ENCODE measurements around the gene CYFIP2. TPM values are rescaled to one million over a fixed set of nuclear protein-coding genes. Genes with fewer than 3 reads are reported as not detected.

The CYFIP2 gene
- total RNA-seq, 1 experiment from 2014 or later, result 45.1 TPM

DNA sequence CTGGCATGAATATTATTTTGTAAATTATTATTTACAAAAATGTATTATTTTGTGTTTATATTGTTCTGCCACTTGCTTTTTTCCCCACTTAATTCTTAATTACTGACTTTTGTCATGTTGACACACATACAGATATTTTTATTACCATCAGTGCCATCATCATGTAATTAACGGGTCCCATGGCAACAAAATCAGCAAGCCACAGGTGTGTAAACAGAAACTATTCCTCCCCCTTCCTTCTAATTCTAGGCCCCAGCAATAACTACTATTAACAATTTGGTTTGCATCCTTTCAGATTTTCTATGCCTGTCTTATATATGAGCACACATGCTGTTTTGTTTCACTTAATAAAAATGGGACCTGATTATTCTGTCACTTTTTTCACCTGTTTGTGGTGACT, 29.3 kb downstream of the CYFIP2 start:
- ChIA-PET RAD21 (ENCODE audit: low non-redundant PET in 1 of 2, low total read pairs in 2 of 2, uncharacterized antibody in 2 of 2, unreplicated experiment in 2 of 2) (no interaction called here), CTCF (no interaction called here), POLR2A (no interaction called here)
- no TSS peak for BruUV-seq (replicated peaks)
- H3K4me2 ChIP-seq (ENCODE audit: low read length), result no peak overlapping the region
- H2AFZ ChIP-seq (ENCODE audit: low read depth, low read length, poor library complexity, severe bottlenecking), result no peak overlapping the region
- no peaks in the 10 kb centered on the region; the same call in 1 of the 2 replicates for H3K9me2 ChIP-seq (ENCODE audit: insufficient read depth)
- no peaks in the 10 kb centered on the region for H3K9me3 ChIP-seq (ENCODE audit: control insufficient read depth in 1 of 2, insufficient read depth in 1 of 2, low read depth in 1 of 2, low read length in 2 of 2)
- intact Hi-C loops (cut with micrococcal nuclease), result no loop called here
- TF ChIP-seq, protein P1, sequence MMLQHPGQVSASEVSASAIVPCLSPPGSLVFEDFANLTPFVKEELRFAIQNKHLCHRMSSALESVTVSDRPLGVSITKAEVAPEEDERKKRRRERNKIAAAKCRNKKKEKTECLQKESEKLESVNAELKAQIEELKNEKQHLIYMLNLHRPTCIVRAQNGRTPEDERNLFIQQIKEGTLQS (IDR thresholded peaks at IDR 0.05), result no peak
- no peak for TF ChIP-seq CEBPB (IDR thresholded peaks at IDR 0.05; ENCODE audit: low read depth)
- TF ChIP-seq POLR2AphosphoS5 (IDR thresholded peaks at IDR 0.05; ENCODE audit: low read depth, low read length), result no peak
- no peak overlapping the region for H3K9ac ChIP-seq (ENCODE audit: low read length)
- no peaks in the 10 kb centered on the region for H3K79me2 ChIP-seq (ENCODE audit: insufficient read depth, low read length)
- no peaks in the 10 kb centered on the region for H3K36me3 ChIP-seq (ENCODE audit: control insufficient read depth in 1 of 2, insufficient read depth in 2 of 2, low read length in 2 of 2)
- no peak overlapping the region for H3K4me3 ChIP-seq (replicated peaks in 1 of 2; ENCODE audit: low read depth in 1 of 2, low read length in 2 of 2)
- no peaks in the 10 kb centered on the region for H4K20me1 ChIP-seq (ENCODE audit: insufficient read depth)
- no peak overlapping the region for H3K27ac ChIP-seq (ENCODE audit: low read depth, low read length)
- ATAC-seq (no peak), DNase-seq (ENCODE audit: low read depth, low spot score) (no peak)
- H3K27me3 ChIP-seq (ENCODE audit: insufficient read depth, low read length), result no peaks in the 10 kb centered on the region
- peaks cover 10 to 14% of the 10 kb centered on the region in 2 experiments for H3K4me1 ChIP-seq (ENCODE audit: control insufficient read depth in 1 of 2, insufficient read depth in 2 of 2, low read length in 2 of 2)

DNA sequence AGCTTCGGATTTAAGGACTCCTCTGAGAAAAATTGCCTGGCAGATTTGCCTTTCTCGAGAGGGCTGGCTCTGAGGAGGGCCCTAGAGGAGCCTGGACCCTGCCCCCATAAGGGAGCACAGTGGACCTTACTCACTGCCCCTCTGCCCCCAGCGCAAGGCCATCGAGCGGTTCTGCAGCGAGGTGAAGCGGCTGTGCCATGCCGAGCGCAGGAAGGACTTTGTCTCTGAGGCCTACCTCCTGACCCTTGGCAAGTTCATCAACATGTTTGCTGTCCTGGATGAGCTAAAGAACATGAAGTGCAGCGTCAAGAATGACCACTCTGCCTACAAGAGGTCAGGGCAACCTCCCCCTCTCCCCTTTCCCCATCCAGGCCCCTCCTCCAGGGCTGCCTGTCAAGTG, 34.6 kb downstream of the CYFIP2 start:
- H3K9me3 ChIP-seq (ENCODE audit: control insufficient read depth in 1 of 2, insufficient read depth in 1 of 2, low read depth in 1 of 2, low read length in 2 of 2), result no peaks in the 10 kb centered on the region
- no peaks in the 10 kb centered on the region for H3K36me3 ChIP-seq (ENCODE audit: control insufficient read depth in 1 of 2, insufficient read depth in 2 of 2, low read length in 2 of 2)
- no peaks in the 10 kb centered on the region for H3K27me3 ChIP-seq (ENCODE audit: insufficient read depth, low read length)
- H3K4me3 ChIP-seq (replicated peaks in 1 of 2; ENCODE audit: low read depth in 1 of 2, low read length in 2 of 2), result no peak overlapping the region
- DNase-seq (ENCODE audit: low read depth, low spot score) (no peak), ATAC-seq (no peak)
- H3K79me2 ChIP-seq (ENCODE audit: insufficient read depth, low read length), result no peaks in the 10 kb centered on the region
- BruUV-seq (replicated peaks), result no TSS peak
- H3K9me2 ChIP-seq (ENCODE audit: insufficient read depth), result no peaks in the 10 kb centered on the region
- intact Hi-C loops (cut with micrococcal nuclease), result no loop called here
- ChIA-PET POLR2A (no interaction called here), RAD21 (ENCODE audit: low non-redundant PET in 1 of 2, low total read pairs in 2 of 2, uncharacterized antibody in 2 of 2, unreplicated experiment in 2 of 2) (no interaction called here), CTCF (no interaction called here)
- H3K4me1 ChIP-seq (ENCODE audit: control insufficient read depth in 1 of 2, insufficient read depth in 2 of 2, low read length in 2 of 2), result no peaks in the 10 kb centered on the region
- no peak overlapping the region for H3K9ac ChIP-seq (ENCODE audit: low read length)
- H4K20me1 ChIP-seq (ENCODE audit: insufficient read depth), result no peaks in the 10 kb centered on the region
- TF ChIP-seq FOSL1 (IDR thresholded peaks at IDR 0.05; ENCODE audit: low read depth) (no peak), CEBPB (IDR thresholded peaks at IDR 0.05; ENCODE audit: low read depth) (no peak), CBX3 (IDR thresholded peaks at IDR 0.05; ENCODE audit: low read depth) (no peak), ELF1 (IDR thresholded peaks at IDR 0.05; ENCODE audit: borderline replicate concordance, low read depth) (no peak)
- TF ChIP-seq, protein P2, sequence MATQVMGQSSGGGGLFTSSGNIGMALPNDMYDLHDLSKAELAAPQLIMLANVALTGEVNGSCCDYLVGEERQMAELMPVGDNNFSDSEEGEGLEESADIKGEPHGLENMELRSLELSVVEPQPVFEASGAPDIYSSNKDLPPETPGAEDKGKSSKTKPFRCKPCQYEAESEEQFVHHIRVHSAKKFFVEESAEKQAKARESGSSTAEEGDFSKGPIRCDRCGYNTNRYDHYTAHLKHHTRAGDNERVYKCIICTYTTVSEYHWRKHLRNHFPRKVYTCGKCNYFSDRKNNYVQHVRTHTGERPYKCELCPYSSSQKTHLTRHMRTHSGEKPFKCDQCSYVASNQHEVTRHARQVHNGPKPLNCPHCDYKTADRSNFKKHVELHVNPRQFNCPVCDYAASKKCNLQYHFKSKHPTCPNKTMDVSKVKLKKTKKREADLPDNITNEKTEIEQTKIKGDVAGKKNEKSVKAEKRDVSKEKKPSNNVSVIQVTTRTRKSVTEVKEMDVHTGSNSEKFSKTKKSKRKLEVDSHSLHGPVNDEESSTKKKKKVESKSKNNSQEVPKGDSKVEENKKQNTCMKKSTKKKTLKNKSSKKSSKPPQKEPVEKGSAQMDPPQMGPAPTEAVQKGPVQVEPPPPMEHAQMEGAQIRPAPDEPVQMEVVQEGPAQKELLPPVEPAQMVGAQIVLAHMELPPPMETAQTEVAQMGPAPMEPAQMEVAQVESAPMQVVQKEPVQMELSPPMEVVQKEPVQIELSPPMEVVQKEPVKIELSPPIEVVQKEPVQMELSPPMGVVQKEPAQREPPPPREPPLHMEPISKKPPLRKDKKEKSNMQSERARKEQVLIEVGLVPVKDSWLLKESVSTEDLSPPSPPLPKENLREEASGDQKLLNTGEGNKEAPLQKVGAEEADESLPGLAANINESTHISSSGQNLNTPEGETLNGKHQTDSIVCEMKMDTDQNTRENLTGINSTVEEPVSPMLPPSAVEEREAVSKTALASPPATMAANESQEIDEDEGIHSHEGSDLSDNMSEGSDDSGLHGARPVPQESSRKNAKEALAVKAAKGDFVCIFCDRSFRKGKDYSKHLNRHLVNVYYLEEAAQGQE (IDR thresholded peaks at IDR 0.05; ENCODE audit: low read depth), result no peak
- TF ChIP-seq, protein P3, sequence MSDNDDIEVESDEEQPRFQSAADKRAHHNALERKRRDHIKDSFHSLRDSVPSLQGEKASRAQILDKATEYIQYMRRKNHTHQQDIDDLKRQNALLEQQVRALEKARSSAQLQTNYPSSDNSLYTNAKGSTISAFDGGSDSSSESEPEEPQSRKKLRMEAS (IDR thresholded peaks at IDR 0.05), result no peak
- H2AFZ ChIP-seq (ENCODE audit: low read depth, low read length, poor library complexity, severe bottlenecking), result no peak overlapping the region
- H3K4me2 ChIP-seq (ENCODE audit: low read length), result no peak overlapping the region
- no peak overlapping the region for H3K27ac ChIP-seq (ENCODE audit: low read depth, low read length)

All from HCT116 (cell line).